Adrenal gland (tissue), 19 donors: Measurements from ENCODE around the gene SEC16A. TPM values are rescaled to one million over a fixed set of nuclear protein-coding genes. Genes with fewer than 3 reads are reported as not detected.

Source experiments
- DNase-seq, 7 donors: peaks; one replicate each; pipeline ENCODE4 v3.0.0-alpha.2; 2019 to 2020
- H3K27ac ChIP-seq, 5 donors: fragments of 200-600 bp; sonication (generic) in 4 of 5; 1 replicate in 3 of 5; 2 replicates in 2 of 5; pipeline versions ENCODE4 v1.5.1 to v1.8.0; 2016 to 2020; ENCODE audit warnings: mild to moderate bottlenecking in 1 of 5
- H3K27me3 ChIP-seq: fragments of 200-600 bp; 2 replicates; pipeline ENCODE4 v1.8.0; 2021
- H3K36me3 ChIP-seq, 2 donors: fragments of 200-600 bp; replicated peaks in 1 of 2; 1 replicate in 1 of 2; 2 replicates in 1 of 2; pipeline versions ENCODE4 v1.5.1 to v1.8.0; 2018 to 2022
- H3K4me1 ChIP-seq, 2 donors: fragments of 200-600 bp; replicated peaks in 1 of 2; 1 replicate in 1 of 2; 2 replicates in 1 of 2; pipeline versions ENCODE4 v1.5.1 to v1.8.0; 2018 to 2021
- H3K4me3 ChIP-seq, 4 donors: fragments of 200-600 bp; sonication (generic) in 3 of 4; one replicate each; pipeline ENCODE4 v1.5.1; 2016 to 2018
- H3K9me3 ChIP-seq, 3 donors: fragments of 200-600 bp; sonication (generic) in 1 of 3; replicated peaks in 1 of 3; 1 replicate in 2 of 3; 2 replicates in 1 of 3; pipeline versions ENCODE4 v1.5.1 to v1.8.0; 2016 to 2021
- POLR2A ChIP-seq, 2 donors: fragments of 450-650 bp; IDR thresholded peaks; one replicate each; pipeline ENCODE4 v1.6.1; 2017; ENCODE audit warnings: antibody characterized with exemption in 2 of 2, mild to moderate bottlenecking in 2 of 2, moderate library complexity in 1 of 2
- WGBS, 4 donors: extraction: QIAGEN DNeasy Blood & Tissue Kit in 2 of 4; methylation state at CpG; one replicate each; pipeline versions ENCODE4 v1.1.5 to v1.1.7; 2013 to 2017; 5-methylcytosine and 5-hydroxymethylcytosine counted together
- intact Hi-C, 2 donors: fragments of 100-400 bp; cut with DNase I; formaldehyde crosslinking; loops; one replicate each; pipeline versions ENCODE4 v1.14.1 to v1.15.0; 2022 to 2023
- long read RNA-seq, 10 donors: library from polyadenylated mRNA in 3 of 10; unstranded in 2 of 10; stranded (forward) in 1 of 10; transcript quantifications; one replicate each; pipeline ENCODE4 v2.0.0 and lab custom pipeline, GENCODE V29; 2021 to 2026
- polyA plus RNA-seq, 3 donors: library from polyadenylated mRNA; stranded (reverse); fragments of 200-250 nt in 2 of 3; fragments of 350-450 nt in 1 of 3; fragmentation: Illumina TruSeq in 1 of 3; extraction: RNeasy Lipid Tissue Mini Kit (QIAGEN cat#74804) in 1 of 3; gene quantifications; one replicate each; pipeline ENCODE4 v1.2.3, GENCODE V29; 2013 to 2014
- total RNA-seq, 9 donors: library from RNA; depleted of rRNA in 4 of 9; stranded (reverse); fragments of >200 nt in 4 of 9; fragments of 120-200 nt in 1 of 9; fragmentation: NEBNext Ultra II Directional in 1 of 9; extraction: Animal tissue kit (Norgen Biotek cat#: 25700) in 1 of 9; gene quantifications; one replicate each; pipeline versions ENCODE4 v1.1.0 to v1.2.4, GENCODE V29; 2013 to 2023
- TF ChIP-seq, protein P1 (sequence below), 6 experiments: fragments of 450-650 bp in 4 of 6; fragments of 200-600 bp in 2 of 6; sonication (generic) in 1 of 6; IDR thresholded peaks; 1 replicate in 5 of 6; 2 replicates in 1 of 6; pipeline versions ENCODE4 v1.5.1 to v1.8.0; 2016 to 2021; ENCODE audit warnings: antibody characterized with exemption in 6 of 6, mild to moderate bottlenecking in 2 of 6, moderate library complexity in 1 of 6
- donor health status: healthy with polysubstance abuse.
- donor health status: Bipolar disorder and iron deficiency.
- donor health status: DM: yes; HTN: yes; CAD: no.
- donor health status: DM: no; HTN: no; CAD: no.
- donor health status: DM: no; HTN: no; CAD: no.
- donor health status: DM: yes; HTN: yes; CAD: no.

The SEC16A gene
- total RNA-seq (100 to 1,000 TPM in 1 of 9 donors, 10 to 100 TPM in 8; 18.8 to 107 (median 56.0) TPM), polyA plus RNA-seq (10 to 100 TPM; 52.0 to 81.6 (median 77.0) TPM)
- long read RNA-seq, donor 1, partial matches to known transcripts, result 11 of 12 reads
- long read RNA-seq, donor 1, other reads (novel, unspliced or antisense), result 0 of 12 reads
- long read RNA-seq, donor 2, partial matches to known transcripts, result 0 of 18 reads
- long read RNA-seq, donor 2, other reads (novel, unspliced or antisense), result 17 of 18 reads
- long read RNA-seq, donor 3, full-length matches to known transcripts, result 2 of 13 reads
- long read RNA-seq, donor 3, partial matches to known transcripts, result 0 of 13 reads
- long read RNA-seq, donor 3, other reads (novel, unspliced or antisense), result 11 of 13 reads
- long read RNA-seq, donor 4, partial matches to known transcripts, result 1 of 7 reads
- long read RNA-seq, donor 4, other reads (novel, unspliced or antisense), result 6 of 7 reads
- long read RNA-seq, donor 5, full-length matches to known transcripts, result 3 of 36 reads
- long read RNA-seq, donor 5, partial matches to known transcripts, result 20 of 36 reads
- long read RNA-seq, donor 5, other reads (novel, unspliced or antisense), result 13 of 36 reads
- long read RNA-seq, donor 6, partial matches to known transcripts, result 2 of 10 reads
- long read RNA-seq, donor 6, other reads (novel, unspliced or antisense), result 6 of 10 reads
- long read RNA-seq, donor 7, result 0 reads
- long read RNA-seq, donor 8, partial matches to known transcripts, result 10 of 11 reads
- long read RNA-seq, donor 8, other reads (novel, unspliced or antisense), result 0 of 11 reads
- long read RNA-seq, donor 9, partial matches to known transcripts, result 8 of 9 reads
- long read RNA-seq, donor 9, other reads (novel, unspliced or antisense), result 0 of 9 reads
- long read RNA-seq, donor 10, partial matches to known transcripts, result 6 of 7 reads
- long read RNA-seq, donor 10, other reads (novel, unspliced or antisense), result 0 of 7 reads

- Histone ChIP-seq H3K4me1 (peaks cover 26 to 36% of the 10 kb centered on the region in 2 donors), H3K4me3 (peak within 1 kb of the TSS; percentile 40 to 98 (median 55)), H3K36me3 (peaks cover 0 to 3% of the 10 kb centered on the region in 2 donors), H3K27me3 (no peaks in the 10 kb centered on the region), H3K9me3 (no peaks in the 10 kb centered on the region), H3K27ac (peak within 1 kb of the TSS; percentile 99 to 100 (median 100))
- TF ChIP-seq POLR2A (IDR thresholded peaks at IDR 0.05), result peak; percentile 79 to 94
- TF ChIP-seq, protein P1, sequence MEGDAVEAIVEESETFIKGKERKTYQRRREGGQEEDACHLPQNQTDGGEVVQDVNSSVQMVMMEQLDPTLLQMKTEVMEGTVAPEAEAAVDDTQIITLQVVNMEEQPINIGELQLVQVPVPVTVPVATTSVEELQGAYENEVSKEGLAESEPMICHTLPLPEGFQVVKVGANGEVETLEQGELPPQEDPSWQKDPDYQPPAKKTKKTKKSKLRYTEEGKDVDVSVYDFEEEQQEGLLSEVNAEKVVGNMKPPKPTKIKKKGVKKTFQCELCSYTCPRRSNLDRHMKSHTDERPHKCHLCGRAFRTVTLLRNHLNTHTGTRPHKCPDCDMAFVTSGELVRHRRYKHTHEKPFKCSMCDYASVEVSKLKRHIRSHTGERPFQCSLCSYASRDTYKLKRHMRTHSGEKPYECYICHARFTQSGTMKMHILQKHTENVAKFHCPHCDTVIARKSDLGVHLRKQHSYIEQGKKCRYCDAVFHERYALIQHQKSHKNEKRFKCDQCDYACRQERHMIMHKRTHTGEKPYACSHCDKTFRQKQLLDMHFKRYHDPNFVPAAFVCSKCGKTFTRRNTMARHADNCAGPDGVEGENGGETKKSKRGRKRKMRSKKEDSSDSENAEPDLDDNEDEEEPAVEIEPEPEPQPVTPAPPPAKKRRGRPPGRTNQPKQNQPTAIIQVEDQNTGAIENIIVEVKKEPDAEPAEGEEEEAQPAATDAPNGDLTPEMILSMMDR (IDR thresholded peaks at IDR 0.05), result no peak
- 0 to 1% (median 1%) methylated on average over 3 to 109 of the region's 109 CpGs for WGBS, 4 donors
- DNase-seq, result peak; percentile 99 to 100 (median 100)
- intact Hi-C loops, result no loop called here
Observed at GRCh38 chr9:136482793-136483588, at the start of gene SEC16A. Gene SEC16A, minus strand, starts transcription at chr9:136483040. Its CDS starts 5,425 bp downstream, at chr9:136477615.

GRCh38 chr9:136531904-136532798 lies 49.3 kb upstream of the SEC16A start:
- intact Hi-C loops, result no loop called here
- Histone ChIP-seq H3K4me3 (no peak overlapping the region), H3K4me1 (peaks cover 0 to 36% of the 10 kb centered on the region in 2 donors), H3K27me3 (no peaks in the 10 kb centered on the region), H3K9me3 (no peaks in the 10 kb centered on the region), H3K36me3 (no peaks in the 10 kb centered on the region), H3K27ac (peak overlapping the region in 1 of 5 donors; percentile 34)
- WGBS, 4 donors, result 64 to 78% (median 74%) methylated on average over 5 to 39 of the region's 39 CpGs
- DNase-seq, result no peak
- TF ChIP-seq, protein P1 (IDR thresholded peaks at IDR 0.05), result no peak
- TF ChIP-seq POLR2A (IDR thresholded peaks at IDR 0.05), result no peak

DNA sequence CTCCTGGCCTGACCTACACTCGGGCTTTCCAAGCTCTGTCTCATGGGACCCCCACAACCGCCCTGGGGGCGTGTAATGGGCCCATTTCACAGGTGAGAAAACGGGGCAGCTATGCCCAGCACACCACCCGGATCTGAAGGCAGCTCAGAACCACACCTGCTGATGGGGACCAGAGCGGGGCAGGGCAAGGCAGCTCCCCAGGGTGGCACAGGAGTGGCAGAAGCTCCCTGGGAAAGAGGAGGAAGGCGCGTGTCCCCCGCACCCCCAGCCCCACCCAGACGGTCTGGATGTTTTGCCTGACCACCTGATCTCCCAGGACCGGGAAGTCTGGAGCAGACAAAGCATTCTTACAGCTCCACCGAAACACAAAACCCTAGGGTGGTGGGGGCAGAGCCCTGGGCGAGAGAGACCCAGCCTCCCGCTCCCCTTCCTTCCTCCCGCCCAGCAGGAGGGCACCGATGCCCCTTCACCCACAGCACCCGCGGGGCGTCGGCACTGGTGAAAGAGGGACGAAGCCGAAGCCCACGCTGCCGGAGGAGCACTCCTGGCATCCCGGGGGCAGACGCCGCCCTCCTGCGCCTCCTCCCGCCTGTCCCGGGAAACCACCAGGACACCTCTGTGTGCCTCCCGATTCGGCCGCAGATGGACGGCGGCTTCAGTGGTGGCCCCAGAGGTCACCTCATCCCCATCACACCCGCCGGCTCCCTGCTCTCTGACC lies 48.5 kb upstream of the SEC16A start:
- no peak for DNase-seq
- WGBS, 4 donors, result 67 to 75% (median 70%) methylated on average over 10 to 37 of the region's 37 CpGs
- H3K27ac ChIP-seq, result peak overlapping the region in 1 of 5 donors; percentile 20
- no peaks in the 10 kb centered on the region for H3K36me3 ChIP-seq
- peaks cover 0 to 36% of the 10 kb centered on the region in 2 donors for H3K4me1 ChIP-seq
- no peak overlapping the region for H3K4me3 ChIP-seq
- H3K9me3 ChIP-seq, result no peaks in the 10 kb centered on the region
- intact Hi-C loops, result no loop called here
- TF ChIP-seq POLR2A (IDR thresholded peaks at IDR 0.05), result no peak
- TF ChIP-seq, protein P1 (IDR thresholded peaks at IDR 0.05), result no peak
- H3K27me3 ChIP-seq, result no peaks in the 10 kb centered on the region
